Upper lobe of left lung (tissue), 4 donors: ENCODE results near the gene SATB2.

ENCODE experiments used
- CTCF ChIP-seq, 6 experiments: fragments of 450-650 bp in 4 of 6; fragments of 200-600 bp in 2 of 6; sonication (generic) in 2 of 6; IDR thresholded peaks; one replicate each; pipeline ENCODE4 v1.5.1; 2016 to 2019; ENCODE audit warnings: antibody characterized with exemption in 6 of 6
- POLR2AphosphoS5 ChIP-seq, 2 donors: sonication (generic); formaldehyde crosslinking; IDR thresholded peaks; one replicate each; pipeline ENCODE4 v1.5.1; 2017; ENCODE audit warnings: antibody characterized with exemption in 2 of 2

- TF ChIP-seq CTCF (IDR thresholded peaks at IDR 0.05) (no peak), POLR2AphosphoS5 (IDR thresholded peaks at IDR 0.05) (no peak)
These were observed 179.6 kb downstream of the SATB2 start for GRCh38 chr2:199278099-199278498.
